NCI-H187 treated with DMSO at 0.1 percent for 48 hours (cell line): ENCODE data around the gene TAF4.

ENCODE experiments used
- DNase-seq: peaks from one replicate; lab custom pipeline; 2025; lab: John Stamatoyannopoulos, UW

Gene TAF4

GRCh38 chr20:62019881-62020492 lies 45.7 kb downstream of the TAF4 start:
- DNase-seq, result no peak

- no peak for DNase-seq
These were observed 46.4 kb downstream of the TAF4 start for GRCh38 chr20:62019144-62019805.

- DNase-seq, result no peak
These were observed 47.1 kb downstream of the TAF4 start for GRCh38 chr20:62018437-62019143.

GRCh38 chr20:62015540-62016288 lies 50.0 kb downstream of the TAF4 start:
- no peak for DNase-seq

- no peak for DNase-seq
These were observed 50.7 kb downstream of the TAF4 start for GRCh38 chr20:62014889-62015537.

GRCh38 chr20:62014488-62014775 lies 51.2 kb downstream of the TAF4 start:
- DNase-seq, result no peak

- no peak for DNase-seq
These were observed 53.0 kb downstream of the TAF4 start for GRCh38 chr20:62012631-62013030.

- no peak for DNase-seq
These were observed 53.6 kb downstream of the TAF4 start for GRCh38 chr20:62011938-62012534.

- DNase-seq, result no peak
These were observed 54.3 kb downstream of the TAF4 start for GRCh38 chr20:62011403-62011790.

GRCh38 chr20:62010551-62011402 lies 54.9 kb downstream of the TAF4 start:
- DNase-seq, result no peak

GRCh38 chr20:62009869-62010445 lies 55.7 kb downstream of the TAF4 start:
- no peak for DNase-seq

- no peak for DNase-seq
These were observed 56.4 kb downstream of the TAF4 start for GRCh38 chr20:62009322-62009721.

GRCh38 chr20:62008643-62009183 lies 57.0 kb downstream of the TAF4 start:
- DNase-seq, result no peak

- no peak for DNase-seq
These were observed 58.5 kb downstream of the TAF4 start for GRCh38 chr20:62007127-62007647.

- DNase-seq, result no peak
These were observed 59.2 kb downstream of the TAF4 start for GRCh38 chr20:62006482-62006881.

GRCh38 chr20:62004614-62005013 lies 61.1 kb downstream of the TAF4 start:
- DNase-seq, result no peak

GRCh38 chr20:62003567-62004405 lies 61.9 kb downstream of the TAF4 start:
- no peak for DNase-seq

- no peak for DNase-seq
These were observed 62.7 kb downstream of the TAF4 start for GRCh38 chr20:62002882-62003480.
